Activated CD8-positive, alpha-beta memory T cell treated with anti-CD3 and anti-CD28 coated beads for 36 hours (primary cell): Measurements from ENCODE around the gene SELENOI. TPM values are rescaled to one million over a fixed set of nuclear protein-coding genes. Genes with fewer than 3 reads are reported as not detected.

Source experiments
- CTCF ChIA-PET: fragments of 350-600 bp; sonication (Branson Sonifier 250); formaldehyde crosslinking; loops from one replicate; lab custom pipeline; 2021; ENCODE audit warnings: antibody characterized with exemption; lab: Charles Lee
- POLR2A ChIA-PET: fragments of 350-600 bp; sonication (Branson Sonifier 250); formaldehyde crosslinking; loops from one replicate; lab custom pipeline; 2021; ENCODE audit warnings: antibody characterized with exemption; lab: Charles Lee
- total RNA-seq, 2 experiments: library from RNA; stranded (reverse); gene quantifications; one replicate each; pipeline ENCODE4 v1.2.3, GENCODE V29; 2021

SELENOI gene
- total RNA-seq, 2 experiments from 2014 or later = 58.4 to 63.9 TPM

- CTCF ChIA-PET = no interaction called here
- POLR2A ChIA-PET = no interaction called here
Measured at GRCh38 chr2:26432363-26432762, 86.4 kb downstream of the SELENOI start.

- POLR2A ChIA-PET = interaction anchor here (0.5 kb wide), 1 partner anchor 538 kb away, joined by 3 read pairs; no protein-coding TSS in a partner anchor
- CTCF ChIA-PET = no interaction called here
Measured at GRCh38 chr2:26432859-26433258, 86.9 kb downstream of the SELENOI start.

GRCh38 chr2:26435106-26435505 lies 89.2 kb downstream of the SELENOI start:
- POLR2A ChIA-PET = no interaction called here
- CTCF ChIA-PET = no interaction called here

- ChIA-PET CTCF (no interaction called here), POLR2A (no interaction called here)
Measured at GRCh38 chr2:26438526-26438925, 92.6 kb downstream of the SELENOI start.

GRCh38 chr2:26438926-26439325 lies 93.0 kb downstream of the SELENOI start:
- CTCF ChIA-PET = no interaction called here
- POLR2A ChIA-PET = no interaction called here

- POLR2A ChIA-PET = no interaction called here
- CTCF ChIA-PET = no interaction called here
Measured at GRCh38 chr2:26442301-26442700, 96.4 kb downstream of the SELENOI start.

GRCh38 chr2:26442707-26443106 lies 96.8 kb downstream of the SELENOI start:
- CTCF ChIA-PET = no interaction called here
- POLR2A ChIA-PET = no interaction called here

- POLR2A ChIA-PET = no interaction called here
- CTCF ChIA-PET = no interaction called here
Measured at GRCh38 chr2:26444236-26444635, 98.3 kb downstream of the SELENOI start.

Other genes starting within 250 kb of the SELENOI start
- gene GAREM2, start 173.1 kb upstream of the SELENOI start, total RNA-seq = 1 to 10 TPM; 4.2 to 4.5 TPM
- gene HADHA, start 101.5 kb upstream of the SELENOI start, total RNA-seq = 100 to 1,000 TPM; 124 TPM
- gene HADHB, start 101.2 kb upstream of the SELENOI start, total RNA-seq = 10 to 100 TPM; 69.3 to 75.6 TPM
- gene ADGRF3, start 646 bp downstream of the SELENOI start, total RNA-seq = 1 to 10 TPM; 3.7 to 3.9 TPM
- gene DRC1, start 55.8 kb downstream of the SELENOI start, total RNA-seq = not detected
- 1 to 10 TPM; 2.3 to 2.6 TPM for gene OTOF, start 132.0 kb downstream of the SELENOI start, total RNA-seq